ENCODE data around the gene B4GALNT1. TPM values are rescaled to one million over a fixed set of nuclear protein-coding genes. Genes with fewer than 3 reads are reported as not detected.
A peak's percentile ranks its signal among the peaks of the same experiment; 100 is the strongest.

Gene B4GALNT1
- polyA plus RNA-seq, 1 donor from 2014 or later: 99.9 TPM

DNA sequence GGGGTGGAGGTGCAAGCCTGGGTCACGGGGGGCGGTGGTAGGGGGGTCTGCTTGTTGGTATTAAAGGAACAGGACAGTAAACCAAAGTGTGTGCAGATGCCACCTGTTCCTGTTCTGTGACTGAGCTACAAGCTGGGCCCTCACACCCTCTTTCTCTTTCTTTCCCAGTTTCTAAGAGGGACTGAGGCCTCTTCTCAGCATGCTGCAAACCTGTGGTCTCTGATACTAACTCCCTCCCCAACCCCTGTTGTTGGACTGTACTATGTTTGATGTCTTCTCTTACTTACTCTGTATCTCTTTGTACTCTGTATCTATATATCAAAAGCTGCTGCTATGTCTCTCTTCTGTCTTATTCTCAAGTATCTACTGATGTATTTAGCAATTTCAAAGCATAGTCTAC, 49.0 kb downstream of the B4GALNT1 start:
- H3K27me3 ChIP-seq (ENCODE audit: insufficient read depth, low read depth, low read length): no peaks in the 10 kb centered on the region
- H3F3A ChIP-seq (ENCODE audit: insufficient read depth, low read length, poor library complexity, severe bottlenecking): no peaks in the 10 kb centered on the region
- H4K20me1 ChIP-seq (ENCODE audit: insufficient read depth): no peaks in the 10 kb centered on the region
- H3K27ac ChIP-seq (ENCODE audit: low read length): no peak overlapping the region
- TF ChIP-seq TAF1 (IDR thresholded peaks at IDR 0.05; ENCODE audit: low read depth) (no peak), EP300 (conservative IDR thresholded peaks at IDR 0.05; ENCODE audit: poor library complexity, severe bottlenecking) (no peak), EZH2 (IDR thresholded peaks at IDR 0.05; ENCODE audit: borderline replicate concordance, insufficient read depth, low read length, poor library complexity, severe bottlenecking) (no peak), RAD21 (conservative IDR thresholded peaks at IDR 0.05) (no peak), MXI1 (conservative IDR thresholded peaks at IDR 0.05; ENCODE audit: poor library complexity, severe bottlenecking) (no peak), SMC3 (conservative IDR thresholded peaks at IDR 0.05; ENCODE audit: poor library complexity) (no peak), POLR2AphosphoS5 (IDR thresholded peaks at IDR 0.05) (no peak)
- TF ChIP-seq, protein P1, sequence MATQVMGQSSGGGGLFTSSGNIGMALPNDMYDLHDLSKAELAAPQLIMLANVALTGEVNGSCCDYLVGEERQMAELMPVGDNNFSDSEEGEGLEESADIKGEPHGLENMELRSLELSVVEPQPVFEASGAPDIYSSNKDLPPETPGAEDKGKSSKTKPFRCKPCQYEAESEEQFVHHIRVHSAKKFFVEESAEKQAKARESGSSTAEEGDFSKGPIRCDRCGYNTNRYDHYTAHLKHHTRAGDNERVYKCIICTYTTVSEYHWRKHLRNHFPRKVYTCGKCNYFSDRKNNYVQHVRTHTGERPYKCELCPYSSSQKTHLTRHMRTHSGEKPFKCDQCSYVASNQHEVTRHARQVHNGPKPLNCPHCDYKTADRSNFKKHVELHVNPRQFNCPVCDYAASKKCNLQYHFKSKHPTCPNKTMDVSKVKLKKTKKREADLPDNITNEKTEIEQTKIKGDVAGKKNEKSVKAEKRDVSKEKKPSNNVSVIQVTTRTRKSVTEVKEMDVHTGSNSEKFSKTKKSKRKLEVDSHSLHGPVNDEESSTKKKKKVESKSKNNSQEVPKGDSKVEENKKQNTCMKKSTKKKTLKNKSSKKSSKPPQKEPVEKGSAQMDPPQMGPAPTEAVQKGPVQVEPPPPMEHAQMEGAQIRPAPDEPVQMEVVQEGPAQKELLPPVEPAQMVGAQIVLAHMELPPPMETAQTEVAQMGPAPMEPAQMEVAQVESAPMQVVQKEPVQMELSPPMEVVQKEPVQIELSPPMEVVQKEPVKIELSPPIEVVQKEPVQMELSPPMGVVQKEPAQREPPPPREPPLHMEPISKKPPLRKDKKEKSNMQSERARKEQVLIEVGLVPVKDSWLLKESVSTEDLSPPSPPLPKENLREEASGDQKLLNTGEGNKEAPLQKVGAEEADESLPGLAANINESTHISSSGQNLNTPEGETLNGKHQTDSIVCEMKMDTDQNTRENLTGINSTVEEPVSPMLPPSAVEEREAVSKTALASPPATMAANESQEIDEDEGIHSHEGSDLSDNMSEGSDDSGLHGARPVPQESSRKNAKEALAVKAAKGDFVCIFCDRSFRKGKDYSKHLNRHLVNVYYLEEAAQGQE (IDR thresholded peaks at IDR 0.05; ENCODE audit: borderline replicate concordance): no peak
- TF ChIP-seq, protein P2, sequence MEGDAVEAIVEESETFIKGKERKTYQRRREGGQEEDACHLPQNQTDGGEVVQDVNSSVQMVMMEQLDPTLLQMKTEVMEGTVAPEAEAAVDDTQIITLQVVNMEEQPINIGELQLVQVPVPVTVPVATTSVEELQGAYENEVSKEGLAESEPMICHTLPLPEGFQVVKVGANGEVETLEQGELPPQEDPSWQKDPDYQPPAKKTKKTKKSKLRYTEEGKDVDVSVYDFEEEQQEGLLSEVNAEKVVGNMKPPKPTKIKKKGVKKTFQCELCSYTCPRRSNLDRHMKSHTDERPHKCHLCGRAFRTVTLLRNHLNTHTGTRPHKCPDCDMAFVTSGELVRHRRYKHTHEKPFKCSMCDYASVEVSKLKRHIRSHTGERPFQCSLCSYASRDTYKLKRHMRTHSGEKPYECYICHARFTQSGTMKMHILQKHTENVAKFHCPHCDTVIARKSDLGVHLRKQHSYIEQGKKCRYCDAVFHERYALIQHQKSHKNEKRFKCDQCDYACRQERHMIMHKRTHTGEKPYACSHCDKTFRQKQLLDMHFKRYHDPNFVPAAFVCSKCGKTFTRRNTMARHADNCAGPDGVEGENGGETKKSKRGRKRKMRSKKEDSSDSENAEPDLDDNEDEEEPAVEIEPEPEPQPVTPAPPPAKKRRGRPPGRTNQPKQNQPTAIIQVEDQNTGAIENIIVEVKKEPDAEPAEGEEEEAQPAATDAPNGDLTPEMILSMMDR (IDR thresholded peaks at IDR 0.05; ENCODE audit: poor library complexity, severe bottlenecking): no peak
- H3K36me3 ChIP-seq (ENCODE audit: insufficient read depth, low read length): peaks cover 9% of the 10 kb centered on the region
- H3K79me2 ChIP-seq (replicated peaks; ENCODE audit: insufficient read depth, low read length): no peaks in the 10 kb centered on the region
- no peak overlapping the region for H2AFZ ChIP-seq (ENCODE audit: low read depth, low read length)
- no peaks in the 10 kb centered on the region for H3K9me2 ChIP-seq (ENCODE audit: insufficient read depth, low read length)
- no peak overlapping the region for H3K4me2 ChIP-seq (ENCODE audit: low read length)
- H3K9me3 ChIP-seq (ENCODE audit: low read length): no peaks in the 10 kb centered on the region
- no peak overlapping the region for H3K4me3 ChIP-seq (ENCODE audit: low read length)
- H3K9ac ChIP-seq (ENCODE audit: low read length): no peak overlapping the region

- Histone ChIP-seq H4K20me1 (ENCODE audit: insufficient read depth) (no peaks in the 10 kb centered on the region), H3K9me3 (ENCODE audit: low read length) (no peaks in the 10 kb centered on the region), H3F3A (ENCODE audit: insufficient read depth, low read length, poor library complexity, severe bottlenecking) (no peaks in the 10 kb centered on the region), H3K4me3 (ENCODE audit: low read length) (no peak overlapping the region), H3K27ac (ENCODE audit: low read length) (no peak overlapping the region), H3K27me3 (ENCODE audit: insufficient read depth, low read depth, low read length) (no peaks in the 10 kb centered on the region), H3K4me2 (ENCODE audit: low read length) (no peak overlapping the region), H3K36me3 (ENCODE audit: insufficient read depth, low read length) (peaks cover 14% of the 10 kb centered on the region), H2AFZ (ENCODE audit: low read depth, low read length) (no peak overlapping the region), H3K9me2 (ENCODE audit: insufficient read depth, low read length) (no peaks in the 10 kb centered on the region), H3K9ac (ENCODE audit: low read length) (no peak overlapping the region), H3K79me2 (replicated peaks; ENCODE audit: insufficient read depth, low read length) (no peaks in the 10 kb centered on the region)
- TF ChIP-seq, protein P2 (IDR thresholded peaks at IDR 0.05; ENCODE audit: poor library complexity, severe bottlenecking): peak; percentile 95
- TF ChIP-seq MXI1 (conservative IDR thresholded peaks at IDR 0.05; ENCODE audit: poor library complexity, severe bottlenecking): peak; percentile 14
- no peak for TF ChIP-seq TAF1 (IDR thresholded peaks at IDR 0.05; ENCODE audit: low read depth)
- TF ChIP-seq EP300 (conservative IDR thresholded peaks at IDR 0.05; ENCODE audit: poor library complexity, severe bottlenecking): no peak
- TF ChIP-seq EZH2 (IDR thresholded peaks at IDR 0.05; ENCODE audit: borderline replicate concordance, insufficient read depth, low read length, poor library complexity, severe bottlenecking): no peak
- TF ChIP-seq POLR2AphosphoS5 (IDR thresholded peaks at IDR 0.05): no peak
- peak; percentile 81 for TF ChIP-seq SMC3 (conservative IDR thresholded peaks at IDR 0.05; ENCODE audit: poor library complexity)
- peak; percentile 84 for TF ChIP-seq RAD21 (conservative IDR thresholded peaks at IDR 0.05)
- TF ChIP-seq, protein P1 (IDR thresholded peaks at IDR 0.05; ENCODE audit: borderline replicate concordance): no peak
Observed at GRCh38 chr12:57583008-57583831, 49.8 kb downstream of the B4GALNT1 start.

All from neural cell (in vitro differentiated cells).